ENCODE data around the gene ECI1.

The ECI1 gene

DNA sequence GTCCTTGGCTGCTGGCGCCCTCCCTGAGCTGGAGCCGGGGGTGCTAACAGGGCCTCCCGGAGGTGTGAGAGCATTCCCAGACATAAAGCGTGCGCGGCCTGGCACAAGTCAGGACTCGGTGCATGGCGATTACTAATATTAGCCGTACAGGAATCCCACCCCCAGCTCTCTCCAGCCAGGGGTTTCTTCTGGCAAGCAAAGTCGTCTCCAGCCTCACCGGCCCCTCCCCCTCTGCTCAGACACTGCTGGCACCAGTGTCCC lies 60.0 kb downstream of the ECI1 start:
- no peak for DNase-seq

DNA sequence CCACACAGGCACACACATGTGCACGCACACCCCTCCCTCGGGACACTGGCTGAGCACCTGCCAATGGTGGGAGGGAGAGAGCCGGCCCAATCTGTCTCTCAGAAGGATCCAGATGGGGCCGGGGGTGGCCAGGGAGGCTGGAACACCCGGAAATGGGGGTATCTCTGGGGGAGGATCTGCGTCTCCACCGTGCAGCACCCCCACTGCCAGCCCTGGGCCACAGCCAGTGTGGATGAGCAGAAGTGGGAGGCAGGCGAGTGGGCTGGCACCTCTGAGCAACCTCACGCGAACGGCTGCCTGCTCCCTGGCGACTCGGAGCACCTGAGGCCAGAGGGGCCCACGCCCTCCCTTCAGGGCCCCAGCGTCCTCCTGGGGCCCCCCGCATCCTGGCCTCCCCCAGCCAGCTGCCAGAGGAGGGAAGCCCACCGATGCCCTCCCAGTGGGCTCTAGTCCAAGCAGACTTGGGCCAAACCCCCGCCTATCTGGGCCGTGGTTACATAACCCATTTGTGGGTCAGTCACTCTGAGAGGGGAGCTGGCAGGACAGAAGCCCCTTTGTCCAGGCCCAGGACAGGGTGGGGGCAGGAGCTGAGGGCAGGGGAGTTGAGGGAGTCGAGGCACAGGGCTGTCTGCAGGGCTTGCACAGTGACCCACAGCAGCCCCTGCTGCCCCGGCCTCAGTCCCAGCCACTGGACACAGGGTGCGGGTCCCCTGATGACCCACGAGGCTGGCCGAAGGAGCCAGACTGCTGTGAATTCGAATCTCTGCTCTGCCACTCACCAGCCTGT lies 60.5 kb downstream of the ECI1 start:
- no peak for DNase-seq

DNA sequence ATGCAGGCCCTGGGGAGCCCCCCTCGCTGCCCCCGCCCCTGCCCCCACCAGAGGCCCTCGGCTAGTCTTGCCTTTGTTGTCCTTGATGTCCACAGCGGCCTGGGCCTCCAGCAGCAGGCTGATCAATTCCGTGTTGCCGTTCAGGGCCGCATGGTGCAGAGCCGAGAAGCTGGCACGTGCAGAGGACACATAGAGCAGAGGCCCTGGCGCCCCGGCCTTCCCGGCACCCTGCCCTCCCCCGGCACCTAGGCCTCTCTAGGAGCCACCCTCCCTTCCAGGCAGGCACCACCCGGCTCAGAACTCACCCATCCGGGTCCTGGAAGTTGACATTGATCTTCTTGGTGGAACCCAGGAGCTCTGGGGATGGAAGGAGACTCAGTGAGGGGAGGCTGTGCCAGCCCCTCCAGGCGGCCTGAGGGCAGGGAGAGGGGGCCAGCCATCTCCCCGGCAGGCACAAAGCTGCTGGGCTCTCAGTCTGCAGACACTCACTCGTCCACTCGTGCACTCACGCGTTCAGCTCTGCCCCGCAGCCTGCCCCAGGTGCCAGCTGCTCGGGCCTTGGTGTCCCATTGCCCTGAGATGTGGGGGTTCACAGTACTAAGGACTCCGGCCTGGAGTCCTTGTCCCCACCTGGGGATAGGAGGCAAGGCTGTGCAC lies 61.3 kb downstream of the ECI1 start:
- no peak for DNase-seq

All from hematopoietic multipotent progenitor cell treated with erythropoietin and hydrocortisone succinate and interleukin-3 and kit ligand, for 8 days (in vitro differentiated cells).